AG08396 (cell line): ENCODE results near the gene ATP6V0E1.

Experiments
- DNase-seq: peaks from one replicate; pipeline ENCODE4 v3.0.0; 2012; ENCODE audit warnings: low spot score, mixed read lengths

ATP6V0E1 gene

GRCh38 chr5:173078878-173079277 is 95.3 kb downstream of the ATP6V0E1 start:
- no peak for DNase-seq
